Ramos (cell line): ENCODE data around the gene MOB1B.
"Not testable (repeated sequence)": the region's sequence is repeated elsewhere in the genome, so short reads cannot be mapped to it uniquely, and the experiment has no call there.

Experiments
- in situ Hi-C: fragments of 300-500 bp; cut with MboI; formaldehyde crosslinking; loops from one replicate; pipeline ENCODE4 v1.14.3; 2022; ENCODE audit warnings: low sequenced_read_pairs; ENCODE audit not compliant: unreplicated experiment

MOB1B gene

DNA sequence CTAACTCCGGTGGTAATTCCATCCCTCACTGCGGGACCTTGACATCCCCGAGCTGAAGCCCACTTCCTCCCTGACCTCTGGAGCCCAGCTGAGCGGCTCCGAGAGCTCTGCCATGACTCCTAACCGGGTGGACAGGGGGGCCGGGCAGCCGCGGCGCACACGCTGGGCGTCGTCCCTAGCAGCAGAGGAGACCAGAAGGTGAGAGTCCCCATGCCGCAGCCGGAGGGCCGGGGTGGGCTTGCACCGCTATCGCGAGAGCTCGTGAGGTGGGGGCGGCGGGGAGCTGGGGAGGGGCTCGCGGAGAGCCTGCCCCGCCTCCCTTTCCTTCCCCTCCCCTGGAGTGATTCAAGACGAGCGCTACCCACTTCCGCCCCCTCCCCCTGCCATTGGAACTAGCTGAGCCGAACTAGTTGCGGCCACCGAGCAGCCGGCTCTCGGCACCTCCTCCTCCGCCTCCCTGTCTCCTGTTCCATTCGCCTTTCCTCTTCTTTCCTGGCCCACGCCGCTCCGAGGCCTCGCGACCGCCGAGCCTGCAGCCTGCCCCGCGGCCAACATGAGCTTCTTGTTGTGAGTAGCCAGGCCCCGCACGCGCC, at the start of gene MOB1B:
Gene MOB1B, plus strand, starts transcription at position 386 of the 593 bp plus-strand sequence. Its CDS starts 168 bp downstream, at position 554.
- in situ Hi-C loops = no loop called here

DNA sequence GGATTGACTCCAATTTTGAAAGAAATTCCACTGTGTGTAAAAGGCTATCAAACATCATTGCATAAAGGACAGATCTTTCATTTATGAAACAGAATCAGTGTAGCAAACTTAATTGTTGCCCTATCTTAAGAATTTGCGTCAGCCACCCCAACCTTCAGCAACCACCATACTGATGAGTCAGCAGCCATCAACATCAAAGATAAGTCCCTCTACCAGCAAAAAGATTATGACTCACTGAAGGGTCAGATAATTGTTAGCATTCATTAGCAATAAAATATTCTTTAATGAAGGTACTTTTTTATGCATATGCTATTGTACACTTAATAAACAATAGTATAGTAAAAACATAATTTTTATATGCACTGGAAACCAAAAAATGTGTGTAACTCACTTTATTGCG, 46.7 kb upstream of the MOB1B start:
- in situ Hi-C loops = no loop called here

- in situ Hi-C loops = no loop called here
These were observed 43.7 kb upstream of the MOB1B start for GRCh38 chr4:70858454-70858853.

DNA sequence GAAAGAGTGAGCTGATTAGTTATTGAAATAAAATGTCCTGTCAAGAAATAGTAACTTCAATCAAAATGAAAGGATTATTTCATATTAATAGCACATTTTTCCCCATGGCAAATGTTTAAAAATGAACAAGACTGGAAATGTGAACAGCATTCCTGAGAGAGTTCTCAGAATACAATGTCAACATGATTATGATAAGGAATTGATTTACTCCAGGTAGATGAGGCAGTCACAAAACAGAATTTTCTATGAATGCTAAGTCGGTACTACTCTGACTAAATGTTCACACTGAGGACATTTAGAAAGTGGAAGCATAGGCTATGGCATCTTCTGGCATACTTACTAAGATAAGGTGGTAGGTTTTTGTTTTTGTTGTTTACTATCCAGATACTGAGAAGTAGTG, 43.1 kb upstream of the MOB1B start:
- in situ Hi-C loops = no loop called here

DNA sequence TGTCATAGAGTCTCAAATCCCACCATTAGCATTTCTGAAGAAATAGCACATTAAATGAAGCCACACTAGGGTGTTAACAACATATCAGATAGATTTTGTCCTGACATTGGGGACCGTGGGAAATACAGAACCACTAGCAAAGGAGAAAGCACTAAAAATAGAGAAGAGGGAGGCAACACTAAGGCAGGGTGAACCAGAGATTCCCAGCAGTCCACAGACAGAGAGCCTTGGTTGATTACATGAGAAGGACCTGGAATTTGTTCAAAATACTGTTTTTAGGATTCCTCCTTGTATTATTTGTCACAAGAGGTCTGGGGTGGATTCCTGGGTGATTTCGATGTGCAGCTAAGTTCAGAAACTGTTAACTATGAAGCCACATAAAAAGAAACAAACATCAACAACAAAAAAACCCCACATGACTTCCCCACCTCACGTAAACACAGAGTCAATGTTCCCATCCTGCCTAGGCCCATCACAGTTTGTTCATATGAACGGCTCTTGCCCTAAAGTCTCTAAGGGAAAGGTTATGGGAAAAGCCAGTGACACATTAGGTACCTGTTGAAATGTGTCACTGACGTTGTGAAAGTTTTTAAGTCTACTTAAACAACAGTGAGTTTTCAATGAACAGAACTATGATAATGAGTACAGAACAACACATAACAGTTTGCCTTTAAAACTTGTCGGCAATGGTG, 38.9 kb upstream of the MOB1B start:
- in situ Hi-C loops = no loop called here

DNA sequence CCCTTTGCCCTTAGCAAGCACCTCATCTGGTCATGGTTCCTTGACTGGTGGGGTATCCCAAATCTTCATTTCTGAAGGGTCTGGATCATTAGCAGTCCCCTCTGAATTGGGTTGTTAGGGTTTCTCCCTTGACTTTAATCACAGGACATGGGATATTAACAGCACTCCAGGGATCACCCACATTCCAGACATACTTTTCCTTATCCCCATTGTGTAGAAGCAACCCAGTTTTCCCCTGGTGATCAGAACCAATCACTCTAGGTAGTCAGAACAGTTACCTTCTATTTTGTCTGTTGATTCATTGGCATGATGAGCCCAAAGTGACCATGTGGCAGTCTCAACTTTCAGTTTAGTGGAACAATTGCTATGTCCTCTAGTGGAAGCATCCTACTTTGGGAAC, 33.4 kb upstream of the MOB1B start:
- in situ Hi-C loops = no loop called here

DNA sequence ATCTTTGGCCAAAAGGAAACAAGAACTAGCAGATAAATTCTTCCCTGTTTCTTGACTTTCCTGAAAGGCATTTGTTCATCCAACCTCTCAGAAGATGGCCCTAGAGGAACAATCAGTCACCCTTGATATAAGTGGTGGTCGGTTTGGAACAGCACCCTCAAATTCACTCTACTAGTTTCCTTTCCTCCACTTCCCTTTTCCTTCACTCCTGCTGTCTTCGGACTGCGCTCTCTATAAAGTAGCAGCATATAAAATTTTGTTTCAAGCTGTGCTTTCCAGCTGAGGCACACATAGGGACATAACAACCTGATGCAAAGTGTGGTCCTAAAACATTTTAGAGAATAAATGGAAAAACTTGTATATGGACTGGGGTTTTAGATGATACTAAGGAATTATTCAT, 29.0 kb upstream of the MOB1B start:
- in situ Hi-C loops = no loop called here

DNA sequence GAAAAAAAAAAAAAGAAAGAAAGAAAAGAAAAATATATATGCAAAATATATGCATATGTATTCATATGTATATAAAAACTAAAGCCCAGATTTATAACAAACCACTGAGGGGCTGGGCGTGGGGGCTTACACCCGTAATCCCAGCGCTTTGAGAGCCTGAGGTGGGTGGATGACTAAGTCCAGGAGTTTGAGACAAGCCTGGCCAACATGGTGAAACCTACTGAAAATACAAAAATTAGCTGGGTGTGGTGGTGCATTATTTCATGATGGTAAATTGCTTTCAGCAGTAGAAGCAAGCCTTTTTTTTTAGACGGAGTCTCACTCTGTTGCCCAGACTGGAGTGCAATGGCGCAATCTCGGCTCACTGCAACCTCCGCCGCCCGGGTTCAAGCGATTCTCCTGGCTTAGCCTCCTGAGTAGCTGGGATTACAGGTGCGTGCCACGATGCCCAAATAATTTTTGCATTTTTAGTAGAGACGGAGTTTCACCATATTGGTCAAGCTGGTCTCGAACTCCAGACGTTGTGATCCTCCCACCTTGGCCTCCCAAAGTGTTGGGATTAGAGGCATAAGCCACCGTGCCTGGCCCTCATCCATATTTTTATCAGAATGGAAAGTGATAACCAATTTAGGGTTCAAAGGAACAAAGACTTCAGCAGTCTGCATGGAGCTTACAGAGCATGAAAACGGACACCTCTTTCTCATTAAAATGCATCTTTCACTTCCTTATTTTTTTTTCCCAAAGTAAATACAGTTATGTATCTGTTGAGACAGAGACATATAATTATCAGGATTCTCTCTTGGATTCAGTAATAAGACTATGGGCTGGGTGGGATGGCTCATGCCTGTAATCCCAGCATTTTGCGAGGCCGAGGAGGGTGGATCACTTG, 27.7 kb upstream of the MOB1B start:
- in situ Hi-C loops = no loop called here

GRCh38 chr4:70877556-70877955, 24.6 kb upstream of the MOB1B start:
- in situ Hi-C loops = no loop called here

- in situ Hi-C loops = no loop called here
These were observed 21.4 kb upstream of the MOB1B start for GRCh38 chr4:70880739-70881138.

GRCh38 chr4:70885174-70885573, 17.0 kb upstream of the MOB1B start:
- in situ Hi-C loops = no loop called here

DNA sequence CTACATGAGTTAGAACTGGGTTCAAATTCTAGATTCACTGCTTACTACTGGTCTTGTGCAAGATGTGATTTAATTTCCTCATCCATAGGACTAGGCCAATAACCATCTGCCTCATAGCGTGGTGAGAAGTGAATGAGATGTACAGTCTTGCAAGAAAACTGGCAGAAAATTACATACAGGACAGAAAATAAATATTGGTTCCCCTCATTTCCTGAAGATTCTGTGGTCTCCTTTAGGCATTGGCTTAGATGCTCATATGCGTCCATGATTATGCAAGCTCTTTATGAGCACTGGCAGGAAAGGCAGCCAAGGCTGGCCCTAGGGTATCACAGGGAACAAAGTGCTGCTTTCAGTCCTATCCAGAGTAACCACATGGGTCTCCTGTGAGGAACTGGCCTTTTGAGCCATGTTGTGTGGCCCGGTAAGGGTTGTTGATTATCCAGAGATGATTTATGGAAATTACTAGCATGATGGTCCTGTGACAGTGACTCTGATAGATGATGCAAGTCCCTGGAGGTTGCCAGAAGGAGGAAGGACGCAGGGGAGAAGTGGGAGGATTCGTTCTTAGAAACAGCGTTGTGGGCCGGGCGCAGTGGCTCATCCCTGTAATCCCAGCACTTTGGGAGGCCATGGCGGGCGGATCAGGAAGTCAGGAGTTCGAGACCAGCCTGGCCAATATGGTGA, 9.9 kb upstream of the MOB1B start:
- in situ Hi-C loops = no loop called here

DNA sequence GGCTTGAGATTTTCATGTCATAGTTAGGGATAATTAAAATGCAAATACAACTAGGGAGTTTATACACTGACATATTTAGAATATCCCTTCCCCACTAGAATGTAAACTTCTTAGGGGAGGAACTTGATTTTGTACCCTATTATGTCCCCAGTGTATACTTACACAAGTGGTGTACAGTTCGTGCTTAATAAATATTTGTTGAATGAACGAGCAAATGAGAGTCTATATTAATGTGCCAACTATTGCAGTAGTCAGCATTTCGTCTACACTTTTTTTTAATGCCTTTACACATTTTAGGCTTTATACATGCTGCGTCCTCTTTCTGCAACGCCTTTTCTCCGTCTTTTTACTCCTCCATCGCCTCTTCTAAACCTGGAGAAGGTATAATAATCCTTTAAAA, 8.4 kb upstream of the MOB1B start:
- in situ Hi-C loops = no loop called here

DNA sequence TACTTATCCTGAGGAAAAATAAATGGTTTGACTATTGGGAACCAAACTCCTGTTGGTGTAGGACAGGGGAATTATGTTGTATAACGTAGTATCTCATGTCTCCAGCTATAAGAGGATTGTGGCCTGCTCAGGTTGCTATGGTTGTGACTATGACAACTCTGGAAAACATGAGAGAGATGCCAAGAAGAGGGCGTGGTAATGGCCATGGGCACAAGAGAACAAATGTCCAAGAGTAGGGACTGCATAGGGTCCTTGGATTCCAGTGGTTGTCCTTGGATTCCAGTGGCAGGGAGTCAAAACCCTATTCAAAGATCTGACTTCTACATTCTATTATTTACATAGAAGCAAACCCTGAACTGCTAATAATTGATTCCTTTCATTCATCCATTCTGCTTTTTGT, 6.8 kb upstream of the MOB1B start:
- in situ Hi-C loops = no loop called here

DNA sequence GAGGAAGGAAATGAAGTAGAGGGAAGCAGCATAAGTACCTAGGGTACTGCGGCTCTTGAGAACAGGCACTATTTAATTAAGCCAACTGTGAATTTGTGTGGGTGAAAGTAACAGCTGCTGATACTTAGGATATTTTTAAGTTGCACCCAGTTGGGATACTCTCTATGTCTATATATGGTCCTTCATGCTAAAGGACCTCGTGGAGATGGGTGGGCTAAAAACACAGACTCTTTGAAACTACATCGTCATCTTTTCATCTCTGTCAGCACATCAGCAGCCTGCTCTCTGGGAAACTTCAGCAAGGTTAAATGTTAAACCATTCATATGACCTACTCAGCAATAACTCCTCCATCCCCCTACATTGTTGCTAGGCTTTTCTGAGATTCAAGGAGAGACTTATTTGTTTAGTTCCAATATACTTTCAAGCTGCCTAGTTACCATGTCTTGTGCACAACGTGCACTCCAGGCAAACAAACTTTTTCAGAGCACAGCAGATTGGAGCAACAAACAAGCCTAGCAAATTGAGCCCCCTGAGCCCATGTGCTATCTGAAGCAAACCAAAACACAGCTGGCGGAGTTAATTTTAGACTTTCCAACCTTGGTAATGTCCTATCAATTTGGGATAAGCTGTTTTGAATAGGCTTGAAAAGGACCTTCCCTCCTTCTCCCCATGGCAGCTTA, 6.2 kb upstream of the MOB1B start:
- in situ Hi-C loops = no loop called here

- in situ Hi-C loops = not testable (repeated sequence)
These were observed 3.6 kb upstream of the MOB1B start for GRCh38 chr4:70898581-70898980.

DNA sequence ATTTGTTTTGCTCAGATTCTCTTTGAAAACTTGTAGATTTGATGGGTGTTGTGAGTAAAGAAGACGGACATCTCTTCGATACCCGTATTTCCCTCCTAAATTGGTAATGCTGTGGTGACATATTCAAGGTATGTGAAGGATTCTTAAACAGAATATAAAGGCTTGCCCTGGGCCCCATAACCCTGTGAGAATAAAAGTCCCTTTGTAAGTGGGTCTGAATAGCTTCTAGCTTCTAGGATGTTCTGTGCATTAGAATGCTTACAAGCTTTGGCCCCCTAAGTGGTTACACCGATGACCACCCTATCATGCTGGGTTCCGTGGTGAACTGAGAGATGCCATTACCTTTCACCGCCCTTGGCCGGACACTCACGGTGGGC, 574 bp upstream of the MOB1B start:
- in situ Hi-C loops = no loop called here

GRCh38 chr4:70902577-70903290, 565 bp downstream of the MOB1B start:
- in situ Hi-C loops = no loop called here

GRCh38 chr4:70903291-70903603, 1.1 kb downstream of the MOB1B start:
- in situ Hi-C loops = no loop called here
